Panc1 (cell line): ENCODE measurements around the gene OTOG. TPM values are rescaled to one million over a fixed set of nuclear protein-coding genes. Genes with fewer than 3 reads are reported as not detected.

Source experiments
- ATAC-seq: fragments of 200-7000 bp; cut with Tn5 transposase; 2 replicates; pipeline ENCODE4 v1.9.1; 2020; ENCODE audit warnings: mild to moderate bottlenecking, moderate library complexity
- BruUV-seq: library from RNA; stranded (reverse); fragments of 400-500 nt; replicated peaks from 2 replicates; lab custom pipeline; 2021; lab: Mats Ljungman, UMichigan
- CTCF ChIA-PET: fragments of 300-600 bp; sonication (Branson Sonifier 250); formaldehyde crosslinking; loops from one replicate; lab custom pipeline; 2022; ENCODE audit warnings: antibody characterized with exemption; lab: Charles Lee
- POLR2A ChIA-PET: fragments of 300-600 bp; sonication (Branson Sonifier 250); formaldehyde crosslinking; loops from one replicate; lab custom pipeline; 2022; ENCODE audit warnings: antibody characterized with exemption; lab: Charles Lee
- DNase-seq: peaks from one replicate; pipeline ENCODE4 v3.0.0-alpha.2; 2010; ENCODE audit warnings: low read depth, low spot score
- H3K27ac ChIP-seq: 2 replicates; pipeline ENCODE4 v1.5.1; 2011; ENCODE audit warnings: mild to moderate bottlenecking, low read length, inconsistent platforms
- H3K27me3 ChIP-seq: fragments of 200-500 bp; sonication (Bioruptor generic); 2 replicates; pipeline ENCODE4 v1.6.0; 2014; ENCODE audit warnings: low read length, inconsistent platforms; ENCODE audit not compliant: control insufficient read depth, insufficient read depth
- H3K36me3 ChIP-seq: fragments of 200-500 bp; sonication (Bioruptor generic); 2 replicates; pipeline ENCODE4 v1.5.1; 2014; ENCODE audit warnings: inconsistent platforms, mild to moderate bottlenecking, low read length, moderate library complexity; ENCODE audit not compliant: control insufficient read depth, insufficient read depth
- H3K4me1 ChIP-seq: 2 replicates; pipeline ENCODE4 v1.5.1; 2011; ENCODE audit warnings: inconsistent platforms, mild to moderate bottlenecking, low read length, moderate library complexity; ENCODE audit not compliant: control insufficient read depth, insufficient read depth
- H3K4me3 ChIP-seq, 2 experiments: 2 replicates each; pipeline ENCODE4 v1.5.1; 2011 to 2012; ENCODE audit warnings: low read depth in 2 of 2, low read length in 2 of 2, mild to moderate bottlenecking in 2 of 2, inconsistent platforms in 1 of 2, moderate library complexity in 1 of 2
- H3K9me3 ChIP-seq: fragments of 200-500 bp; sonication (Bioruptor generic); 2 replicates; pipeline ENCODE4 v1.5.1; 2014; ENCODE audit warnings: low read depth, mild to moderate bottlenecking, inconsistent platforms, low read length, moderate library complexity; ENCODE audit not compliant: control insufficient read depth, insufficient read depth
- CTCF ChIP-seq: fragments of 450-650 bp; IDR thresholded peaks from 2 replicates; pipeline ENCODE4 v1.5.1; 2017; ENCODE audit warnings: mild to moderate bottlenecking
- POLR2AphosphoS5 ChIP-seq: IDR thresholded peaks from 2 replicates; pipeline ENCODE4 v1.6.1; 2012; ENCODE audit warnings: mild to moderate bottlenecking, low read depth, low read length, moderate library complexity
- REST ChIP-seq, 2 experiments: IDR thresholded peaks; 2 replicates each; pipeline ENCODE4 v1.6.1; 2011 to 2012; ENCODE audit warnings: low read depth in 2 of 2, control low read depth in 1 of 2, low read length in 1 of 2, mild to moderate bottlenecking in 1 of 2, moderate library complexity in 1 of 2; ENCODE audit not compliant: insufficient read depth in 1 of 2
- SIN3A ChIP-seq: IDR thresholded peaks from 2 replicates; pipeline ENCODE4 v1.6.1; 2012; ENCODE audit warnings: low read depth, mild to moderate bottlenecking, low read length, moderate library complexity, borderline replicate concordance; ENCODE audit not compliant: insufficient read depth
- TCF7L2 ChIP-seq: IDR thresholded peaks from 2 replicates; pipeline ENCODE4 v1.6.1; 2011; ENCODE audit warnings: mild to moderate bottlenecking, low read depth, low read length, inconsistent platforms
- in situ Hi-C: cut with HindIII; loops from 2 replicates; pipeline ENCODE4 v1.10.0; 2016; ENCODE audit warnings: low sequenced_read_pairs, low pct_unique_long_range_greater_than_20kb
- intact Hi-C: fragments of 100-400 bp; cut with micrococcal nuclease; formaldehyde crosslinking; loops from one replicate; pipeline ENCODE4 v1.10.0; 2022; ENCODE audit not compliant: unreplicated experiment
- total RNA-seq: library from RNA; stranded (reverse); gene quantifications from one replicate; pipeline ENCODE4 v1.2.1, GENCODE V29; 2021; ENCODE audit not compliant: unreplicated experiment

Gene OTOG
- total RNA-seq, 1 experiment from 2014 or later, result not detected

GRCh38 chr11:17682848-17683247 is 135.8 kb downstream of the OTOG start:
- CTCF ChIA-PET, result no interaction called here
- Histone ChIP-seq H3K9me3 (no peaks in the 10 kb centered on the region), H3K4me1 (peaks cover 10% of the 10 kb centered on the region), H3K27ac (peak overlapping the region; percentile 24; the same call in 1 of the 2 replicates), H3K27me3 (no peaks in the 10 kb centered on the region), H3K36me3 (no peaks in the 10 kb centered on the region), H3K4me3 (no peak overlapping the region)
- no peak for ATAC-seq
- no TSS peak for BruUV-seq
- TF ChIP-seq SIN3A (no peak), POLR2AphosphoS5 (no peak), TCF7L2 (no peak)
- intact Hi-C loops (loop anchor here (5.0 kb wide), 1 partner anchor 49 kb away; the partner anchor contains the start of gene KCNC1), in situ Hi-C loops (no loop called here)
- no peak for DNase-seq
- POLR2A ChIA-PET, result no interaction called here

DNA sequence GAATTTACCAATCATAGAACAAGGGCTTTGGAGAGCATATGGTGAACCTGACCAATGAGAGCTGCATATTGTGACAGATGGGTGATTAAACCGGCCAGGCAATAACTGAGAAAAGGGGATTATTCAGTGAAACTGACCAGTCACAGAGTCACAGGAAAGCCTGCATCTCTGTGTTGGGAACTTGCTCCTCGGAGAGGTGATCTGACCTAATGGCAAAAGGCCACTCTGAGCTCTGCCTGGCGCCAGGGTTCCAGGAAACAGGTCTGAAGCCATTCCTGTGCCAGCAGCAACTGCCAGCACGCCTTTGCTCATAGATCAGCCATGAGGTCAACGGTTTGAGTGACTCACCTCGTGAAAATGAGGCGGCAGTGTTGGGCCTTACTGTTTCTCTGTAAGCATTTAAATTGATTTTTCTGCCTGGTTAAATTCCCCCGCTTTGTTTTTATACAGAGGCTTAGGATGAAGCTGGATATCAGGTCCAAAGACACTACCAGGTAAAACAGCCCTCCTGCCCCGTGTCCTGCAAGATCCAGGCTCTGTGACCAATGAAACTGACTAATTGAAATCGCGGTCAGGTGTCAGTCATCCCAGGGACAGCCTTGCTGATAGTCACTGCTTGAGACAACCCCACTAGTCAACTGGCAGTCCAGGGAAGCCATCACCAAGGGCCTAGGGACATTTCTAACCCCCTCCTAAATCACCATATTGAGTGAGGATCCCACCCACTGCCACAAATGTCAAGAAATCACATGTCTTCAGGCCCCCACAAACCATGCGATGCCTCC is 136.5 kb downstream of the OTOG start:
- in situ Hi-C loops (no loop called here), intact Hi-C loops (loop anchor here (5.0 kb wide), 1 partner anchor 49 kb away; the partner anchor contains the start of gene KCNC1)
- Histone ChIP-seq H3K4me1 (peaks cover 10% of the 10 kb centered on the region), H3K27me3 (no peaks in the 10 kb centered on the region), H3K27ac (peak overlapping the region; percentile 24; the same call in 1 of the 2 replicates), H3K4me3 (no peak overlapping the region), H3K36me3 (no peaks in the 10 kb centered on the region), H3K9me3 (no peaks in the 10 kb centered on the region)
- DNase-seq, result no peak
- ChIA-PET CTCF (no interaction called here), POLR2A (no interaction called here)
- BruUV-seq, result no TSS peak
- ATAC-seq, result peak; percentile 88
- TF ChIP-seq REST (IDR thresholded peaks at IDR 0.05; ENCODE audit: insufficient read depth in 1 of 2, low read depth in 2 of 2, low read length in 1 of 2) (no peak), CTCF (no peak), TCF7L2 (no peak), POLR2AphosphoS5 (no peak), SIN3A (no peak)

GRCh38 chr11:17684550-17684949 is 137.5 kb downstream of the OTOG start:
- ChIA-PET CTCF (no interaction called here), POLR2A (no interaction called here)
- in situ Hi-C loops (no loop called here), intact Hi-C loops (loop anchor here (5.0 kb wide), 1 partner anchor 48 kb away; the partner anchor contains the start of gene KCNC1)
- DNase-seq (no peak), ATAC-seq (no peak)
- H3K27me3 ChIP-seq, result no peaks in the 10 kb centered on the region
- H3K4me1 ChIP-seq, result peaks cover 10% of the 10 kb centered on the region
- no peaks in the 10 kb centered on the region for H3K36me3 ChIP-seq
- no peak overlapping the region for H3K27ac ChIP-seq
- no peaks in the 10 kb centered on the region for H3K9me3 ChIP-seq
- TF ChIP-seq SIN3A (no peak), POLR2AphosphoS5 (no peak), CTCF (no peak), REST (IDR thresholded peaks at IDR 0.05; ENCODE audit: insufficient read depth in 1 of 2, low read depth in 2 of 2, low read length in 1 of 2) (no peak), TCF7L2 (no peak)
- no TSS peak for BruUV-seq
- H3K4me3 ChIP-seq, result no peak overlapping the region
